SK-N-SH (cell line): Measurements from ENCODE around the gene SEMA3C. TPM values are rescaled to one million over a fixed set of nuclear protein-coding genes. Genes with fewer than 3 reads are reported as not detected.

ENCODE experiments used
- CTCF ChIA-PET: fragments of 300-600, 350-600 bp; formaldehyde crosslinking; extraction: SDS; loops from one replicate; lab custom pipeline; 2021; lab: Yijun Ruan, JAX
- POLR2A ChIA-PET: fragments of 350-600 bp; sonication (Branson Sonifier 250); formaldehyde crosslinking; extraction: SDS; loops from one replicate; lab custom pipeline; 2020; ENCODE audit warnings: antibody characterized with exemption, inconsistent platforms; lab: Yijun Ruan, JAX
- DNase-seq: peaks from one replicate; pipeline ENCODE4 v3.0.0; 2012
- H2AFZ ChIP-seq: fragments of 200-600 bp; sonication (generic); 2 replicates; pipeline ENCODE4 v1.8.1; 2016; ENCODE audit warnings: antibody characterized with exemption, mild to moderate bottlenecking, low read depth
- H3F3A ChIP-seq: fragments of 200-600 bp; sonication (generic); replicated peaks from 2 replicates; pipeline ENCODE3; 2016; ENCODE audit warnings: antibody characterized with exemption, mild to moderate bottlenecking; ENCODE audit not compliant: insufficient read depth
- H3K27ac ChIP-seq, 2 experiments: fragments of 200-500 bp in 1 of 2; fragments of 200-600 bp in 1 of 2; sonication (Bioruptor generic) in 1 of 2; sonication (generic), shearing (Covaris generic) in 1 of 2; 2 replicates each; pipeline versions ENCODE4 v1.5.1 to v1.6.1; 2014 to 2016; ENCODE audit warnings: low read depth in 2 of 2, inconsistent platforms in 1 of 2, low read length in 1 of 2, mild to moderate bottlenecking in 1 of 2, mixed read lengths in 1 of 2
- H3K27me3 ChIP-seq: fragments of 200-600 bp; sonication (generic), shearing (Covaris generic); 2 replicates; pipeline ENCODE4 v1.6.1; 2016; ENCODE audit warnings: mixed run types; ENCODE audit not compliant: insufficient read depth
- H3K36me3 ChIP-seq, 2 experiments: fragments of 200-500 bp in 1 of 2; fragments of 200-600 bp in 1 of 2; sonication (Bioruptor generic) in 1 of 2; sonication (generic) in 1 of 2; replicated peaks in 1 of 2; 2 replicates each; pipeline versions ENCODE3 to v1.5.1; 2014 to 2016; ENCODE audit warnings: low read length in 1 of 2, mild to moderate bottlenecking in 1 of 2; ENCODE audit not compliant: insufficient read depth in 2 of 2, control insufficient read depth in 1 of 2
- H3K4me1 ChIP-seq, 2 experiments: fragments of 200-500 bp in 1 of 2; fragments of 200-600 bp in 1 of 2; sonication (Bioruptor generic) in 1 of 2; sonication (generic), shearing (Covaris generic) in 1 of 2; 2 replicates each; pipeline versions ENCODE4 v1.5.1 to v1.6.1; 2014 to 2016; ENCODE audit warnings: low read depth in 1 of 2, low read length in 1 of 2, mixed run types in 1 of 2; ENCODE audit not compliant: insufficient read depth in 2 of 2, control insufficient read depth in 1 of 2
- H3K4me2 ChIP-seq: fragments of 200-600 bp; sonication (generic), shearing (Covaris generic); 2 replicates; pipeline ENCODE4 v1.6.1; 2017; ENCODE audit warnings: mixed run types
- H3K4me3 ChIP-seq, 2 experiments: fragments of 200-500 bp in 1 of 2; fragments of 200-600 bp in 1 of 2; sonication (Bioruptor generic) in 1 of 2; sonication (generic), shearing (Covaris generic) in 1 of 2; 2 replicates each; pipeline versions ENCODE4 v1.5.1 to v1.8.1; 2014 to 2016; ENCODE audit warnings: low read depth in 2 of 2, inconsistent platforms in 1 of 2, low read length in 1 of 2, mild to moderate bottlenecking in 1 of 2, mixed read lengths in 1 of 2, moderate library complexity in 1 of 2
- H3K79me2 ChIP-seq: fragments of 200-600 bp; sonication (generic); 2 replicates; pipeline ENCODE4 v1.8.1; 2017; ENCODE audit warnings: mild to moderate bottlenecking; ENCODE audit not compliant: insufficient read depth
- H3K9ac ChIP-seq: fragments of 200-600 bp; sonication (generic); 2 replicates; pipeline ENCODE4 v1.6.1; 2017; ENCODE audit warnings: mixed run types
- H3K9me2 ChIP-seq: fragments of 200-600 bp; sonication (generic); 2 replicates; pipeline ENCODE4 v1.6.1; 2017; ENCODE audit warnings: mixed run types
- H3K9me3 ChIP-seq: fragments of 200-600 bp; sonication (generic); 2 replicates; pipeline ENCODE4 v1.6.1; 2017; ENCODE audit warnings: mixed run types, mild to moderate bottlenecking, moderate library complexity
- H4K20me1 ChIP-seq: fragments of 200-600 bp; sonication (generic); 2 replicates; pipeline ENCODE4 v1.6.1; 2017; ENCODE audit warnings: mild to moderate bottlenecking, mixed run types; ENCODE audit not compliant: insufficient read depth
- CHD2 ChIP-seq: fragments of 150-350 bp; IDR thresholded peaks from 2 replicates; pipeline ENCODE4 v1.6.1; 2018; ENCODE audit warnings: low read length; ENCODE audit not compliant: partially characterized antibody
- ELF1 ChIP-seq: IDR thresholded peaks from 2 replicates; pipeline ENCODE4 v1.4.0; 2012
- EP300 ChIP-seq, 2 experiments: IDR thresholded peaks; 2 replicates each; pipeline versions ENCODE4 v1.4.0 to v1.6.1; 2012; ENCODE audit warnings: borderline replicate concordance in 1 of 2, low read depth in 1 of 2, low read length in 1 of 2
- EZH2phosphoT487 ChIP-seq: fragments of 200-600 bp; sonication (generic); IDR thresholded peaks from 2 replicates; pipeline ENCODE4 v1.6.1; 2017; ENCODE audit warnings: low read depth, mixed run types, mild to moderate bottlenecking, antibody characterized with exemption, moderate library complexity, borderline replicate concordance
- FOSL2 ChIP-seq: IDR thresholded peaks from 2 replicates; pipeline ENCODE4 v1.4.0; 2012; ENCODE audit warnings: low read depth, mild to moderate bottlenecking, moderate library complexity, borderline replicate concordance
- FOXM1 ChIP-seq: IDR thresholded peaks from 2 replicates; pipeline ENCODE4 v1.4.0; 2012; ENCODE audit warnings: low read depth, mild to moderate bottlenecking
- GATA2 ChIP-seq: sonication (generic); formaldehyde crosslinking; IDR thresholded peaks from 2 replicates; pipeline ENCODE4 v1.5.0; 2020; ENCODE audit warnings: mild to moderate bottlenecking, missing genetic modification reagents
- JUND ChIP-seq: IDR thresholded peaks from 2 replicates; pipeline ENCODE4 v1.4.0; 2012
- MXI1 ChIP-seq: IDR thresholded peaks from 2 replicates; pipeline ENCODE4 v1.6.1; 2012; ENCODE audit warnings: mild to moderate bottlenecking, low read depth, low read length, improper control_type of control experiment
- NFIC ChIP-seq: IDR thresholded peaks from 2 replicates; pipeline ENCODE4 v1.4.0; 2012; ENCODE audit warnings: borderline replicate concordance
- NRF1 ChIP-seq: IDR thresholded peaks from 2 replicates; pipeline ENCODE4 v1.6.1; 2012; ENCODE audit warnings: low read depth, mild to moderate bottlenecking, low read length
- PBX3 ChIP-seq: IDR thresholded peaks from 2 replicates; pipeline ENCODE4; 2012
- RAD21 ChIP-seq: IDR thresholded peaks from 2 replicates; pipeline ENCODE4 v1.6.1; 2012; ENCODE audit warnings: mild to moderate bottlenecking, low read length
- RXRA ChIP-seq: IDR thresholded peaks from 2 replicates; pipeline ENCODE4 v1.4.0; 2012; ENCODE audit warnings: low read depth, mild to moderate bottlenecking, borderline replicate concordance
- TAF1 ChIP-seq: IDR thresholded peaks from 2 replicates; pipeline ENCODE4 v1.6.1; 2012; ENCODE audit warnings: low read depth, mild to moderate bottlenecking, low read length, moderate library complexity, borderline replicate concordance
- TEAD4 ChIP-seq: IDR thresholded peaks from 2 replicates; pipeline ENCODE4 v1.4.0; 2012; ENCODE audit warnings: mild to moderate bottlenecking, borderline replicate concordance; ENCODE audit not compliant: insufficient read depth
- USF1 ChIP-seq: IDR thresholded peaks from 2 replicates; pipeline ENCODE4 v1.4.0; 2012; ENCODE audit warnings: low read depth, borderline replicate concordance
- USF2 ChIP-seq: fragments of 150-350 bp; IDR thresholded peaks from 2 replicates; pipeline ENCODE4 v1.6.1; 2017; ENCODE audit warnings: antibody characterized with exemption, low read length, low read depth, borderline replicate concordance
- WGBS: methylation state at CpG from one replicate; pipeline ENCODE4 v1.1.6; 2017; ENCODE audit warnings: low lambda C conversion rate; 5-methylcytosine and 5-hydroxymethylcytosine counted together
- polyA plus RNA-seq, 3 experiments: library from polyadenylated mRNA; depleted of rRNA; stranded (reverse); fragments of >200 nt; gene quantifications; 2 replicates each; pipeline ENCODE4 v1.2.3, GENCODE V29; 2012
- TF ChIP-seq, protein P1 (sequence below): IDR thresholded peaks from 2 replicates; pipeline ENCODE4 v1.4.0; 2012; ENCODE audit warnings: low read depth, borderline replicate concordance

Gene SEMA3C
- polyA plus RNA-seq, 1 of the 3 experiments (the other 2 are of a cell fraction), result 51.1 TPM

GRCh38 chr7:80840681-80841080 is 78.2 kb downstream of the SEMA3C start:
- POLR2A ChIA-PET, result no interaction called here
- 95% methylated on average over 2 of the region's 2 CpGs for WGBS

DNA sequence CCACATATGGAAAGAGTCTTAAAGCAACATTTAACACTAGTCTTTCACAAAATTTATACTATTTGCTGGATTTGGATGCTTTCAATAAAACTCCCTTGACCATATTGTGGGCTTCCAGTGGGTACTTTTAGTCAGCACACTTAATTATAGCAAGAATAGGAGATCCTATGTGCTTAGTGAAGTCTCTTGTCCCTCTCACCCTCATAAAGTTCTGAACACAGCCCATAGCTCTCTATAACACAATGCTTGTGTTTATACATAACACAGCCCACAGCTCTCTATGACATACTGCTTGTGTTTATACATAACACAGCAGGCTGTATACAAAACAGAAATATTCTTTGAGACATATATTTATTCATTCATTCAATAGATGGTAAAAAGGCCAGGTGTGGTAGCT is 79.0 kb downstream of the SEMA3C start:
- Histone ChIP-seq H3K4me2 (no peak overlapping the region), H3K36me3 (peaks cover 0 to 7% of the 10 kb centered on the region in 2 experiments), H3K9ac (no peak overlapping the region), H3K4me1 (peaks cover 13 to 33% of the 10 kb centered on the region in 2 experiments; a peak in 3 of 4 replicates), H2AFZ (no peak overlapping the region), H3K79me2 (no peaks in the 10 kb centered on the region), H3K27ac (no peak overlapping the region), H3K9me3 (no peaks in the 10 kb centered on the region), H3F3A (peaks cover 11% of the 10 kb centered on the region), H4K20me1 (no peaks in the 10 kb centered on the region), H3K27me3 (no peaks in the 10 kb centered on the region), H3K9me2 (no peaks in the 10 kb centered on the region), H3K4me3 (no peak overlapping the region)
- CTCF ChIA-PET, result interaction anchor here (1.2 to 1.3 kb wide), 2 partner anchors 13 to 608 kb away, joined by 3 to 4 read pairs; no protein-coding TSS in a partner anchor
- POLR2A ChIA-PET, result interaction anchor here (0.6 kb wide), 1 partner anchor 10 kb away, joined by 4 read pairs; no protein-coding TSS in a partner anchor
- no peak for DNase-seq
- TF ChIP-seq TEAD4, result no peak
- no peak for TF ChIP-seq ELF1
- TF ChIP-seq NFIC, result no peak
- TF ChIP-seq NRF1, result no peak
- TF ChIP-seq, protein P1, sequence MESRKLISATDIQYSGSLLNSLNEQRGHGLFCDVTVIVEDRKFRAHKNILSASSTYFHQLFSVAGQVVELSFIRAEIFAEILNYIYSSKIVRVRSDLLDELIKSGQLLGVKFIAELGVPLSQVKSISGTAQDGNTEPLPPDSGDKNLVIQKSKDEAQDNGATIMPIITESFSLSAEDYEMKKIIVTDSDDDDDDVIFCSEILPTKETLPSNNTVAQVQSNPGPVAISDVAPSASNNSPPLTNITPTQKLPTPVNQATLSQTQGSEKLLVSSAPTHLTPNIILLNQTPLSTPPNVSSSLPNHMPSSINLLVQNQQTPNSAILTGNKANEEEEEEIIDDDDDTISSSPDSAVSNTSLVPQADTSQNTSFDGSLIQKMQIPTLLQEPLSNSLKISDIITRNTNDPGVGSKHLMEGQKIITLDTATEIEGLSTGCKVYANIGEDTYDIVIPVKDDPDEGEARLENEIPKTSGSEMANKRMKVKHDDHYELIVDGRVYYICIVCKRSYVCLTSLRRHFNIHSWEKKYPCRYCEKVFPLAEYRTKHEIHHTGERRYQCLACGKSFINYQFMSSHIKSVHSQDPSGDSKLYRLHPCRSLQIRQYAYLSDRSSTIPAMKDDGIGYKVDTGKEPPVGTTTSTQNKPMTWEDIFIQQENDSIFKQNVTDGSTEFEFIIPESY, result no peak
- no peak for TF ChIP-seq GATA2 (CRISPR knock-in tag)
- no peak for TF ChIP-seq USF1
- no peak for TF ChIP-seq EP300 (IDR thresholded peaks at IDR 0.05; ENCODE audit: borderline replicate concordance in 1 of 2, low read depth in 1 of 2, low read length in 1 of 2)
- TF ChIP-seq CHD2, result no peak
- TF ChIP-seq RXRA, result no peak
- TF ChIP-seq MXI1, result no peak
- TF ChIP-seq JUND, result no peak
- TF ChIP-seq TAF1, result no peak
- no peak for TF ChIP-seq EZH2phosphoT487
- no peak for TF ChIP-seq FOXM1
- TF ChIP-seq USF2, result no peak

More at GRCh38 chr7:80840681-80841080, 78.2 kb downstream of the SEMA3C start:
- CTCF ChIA-PET, result interaction anchor here (0.5 to 1.3 kb wide), 3 partner anchors 12 to 608 kb away, joined by 3 to 4 read pairs (median 3); no protein-coding TSS in a partner anchor
- H3F3A ChIP-seq, result peaks cover 11% of the 10 kb centered on the region
- H3K9me2 ChIP-seq, result no peaks in the 10 kb centered on the region
- no peak for DNase-seq
- H3K9ac ChIP-seq, result no peak overlapping the region
- H3K9me3 ChIP-seq, result no peaks in the 10 kb centered on the region
- H3K27ac ChIP-seq, result no peak overlapping the region
- no peak overlapping the region for H3K4me2 ChIP-seq
- H3K27me3 ChIP-seq, result no peaks in the 10 kb centered on the region
- H3K4me3 ChIP-seq, result no peak overlapping the region
- H4K20me1 ChIP-seq, result no peaks in the 10 kb centered on the region
- no peaks in the 10 kb centered on the region for H3K79me2 ChIP-seq
- H3K4me1 ChIP-seq, result peaks cover 13 to 27% of the 10 kb centered on the region in 2 experiments; a peak in 3 of 4 replicates
- no peak overlapping the region for H2AFZ ChIP-seq
- peaks cover 0 to 7% of the 10 kb centered on the region in 2 experiments for H3K36me3 ChIP-seq
- TF ChIP-seq PBX3 (no peak), FOSL2 (no peak), GATA2 (CRISPR knock-in tag) (no peak), RAD21 (no peak)
- TF ChIP-seq, protein P1, result no peak
- TF ChIP-seq, all 33 proteins: peak for 0
